Left ventricle myocardium inferior (tissue), 1 donor: ENCODE measurements around the gene RBMS3. TPM values are rescaled to one million over a fixed set of nuclear protein-coding genes. Genes with fewer than 3 reads are reported as not detected.
A peak's percentile ranks its signal among the peaks of the same experiment; 100 is the strongest.

Experiments
- DNase-seq: peaks from one replicate; pipeline ENCODE4 v3.0.0-alpha.2; 2020
- H3K27ac ChIP-seq: fragments of 200-600 bp; replicated peaks from 2 replicates; pipeline ENCODE4 v1.8.0; 2021
- H3K27me3 ChIP-seq: fragments of 200-600 bp; 2 replicates; pipeline ENCODE4 v1.8.0; 2021; ENCODE audit warnings: low read depth
- H3K36me3 ChIP-seq: fragments of 200-600 bp; 2 replicates; pipeline ENCODE4 v1.8.0; 2021
- H3K4me1 ChIP-seq: fragments of 200-600 bp; 2 replicates; pipeline ENCODE4 v1.8.0; 2021
- H3K4me3 ChIP-seq: fragments of 200-600 bp; 2 replicates; pipeline ENCODE4 v1.8.0; 2021; ENCODE audit warnings: mild to moderate bottlenecking, moderate library complexity
- H3K9me3 ChIP-seq: fragments of 200-600 bp; replicated peaks from 2 replicates; pipeline ENCODE4 v1.8.0; 2021
- CTCF ChIP-seq: fragments of 200-600 bp; IDR thresholded peaks from 2 replicates; pipeline ENCODE4 v1.8.0; 2021; ENCODE audit warnings: antibody characterized with exemption, mild to moderate bottlenecking, borderline replicate concordance
- intact Hi-C: fragments of 100-400 bp; cut with micrococcal nuclease; formaldehyde crosslinking; loops from one replicate; pipeline ENCODE4 v1.11.0; 2022
- total RNA-seq: library from RNA; stranded (reverse); fragmentation: NEBNext Ultra II Directional; extraction: Animal tissue kit (Norgen Biotek cat#: 25700); gene quantifications from one replicate; pipeline ENCODE4 v1.2.1, GENCODE V29; 2021
- donor health status: DM: no; HTN: yes; CAD: no; lungs with severe emphysema.

Gene RBMS3
- total RNA-seq, 1 donor from 2014 or later: 25.3 TPM

- H3K27ac ChIP-seq: peak overlapping the region; percentile 85
- intact Hi-C loops: loop anchor here (10.0 kb wide), 1 partner anchor 170 kb away; no protein-coding TSS in a partner anchor
Observed at GRCh38 chr3:29695201-29695600, 414.3 kb downstream of the RBMS3 start.

GRCh38 chr3:29695643-29696198 lies 414.9 kb downstream of the RBMS3 start:
- intact Hi-C loops: loop anchor here (10.0 kb wide), 1 partner anchor 171 kb away; no protein-coding TSS in a partner anchor
- TF ChIP-seq CTCF: no peak
- Histone ChIP-seq H3K27ac (peak overlapping the region; percentile 85), H3K9me3 (no peaks in the 10 kb centered on the region), H3K36me3 (peaks cover 3% of the 10 kb centered on the region), H3K27me3 (no peaks in the 10 kb centered on the region), H3K4me1 (peaks cover 51% of the 10 kb centered on the region), H3K4me3 (no peak overlapping the region)
- DNase-seq: no peak

More at GRCh38 chr3:29695201-29695600, 414.3 kb downstream of the RBMS3 start:
- Histone ChIP-seq H3K36me3 (peaks cover 3% of the 10 kb centered on the region), H3K4me3 (no peak overlapping the region), H3K4me1 (peaks cover 56% of the 10 kb centered on the region), H3K9me3 (no peaks in the 10 kb centered on the region), H3K27me3 (no peaks in the 10 kb centered on the region)
- TF ChIP-seq CTCF: no peak
- no peak for DNase-seq

- Histone ChIP-seq H3K4me3 (no peak overlapping the region), H3K9me3 (no peaks in the 10 kb centered on the region), H3K4me1 (peaks cover 50% of the 10 kb centered on the region), H3K27ac (peak overlapping the region; percentile 85), H3K27me3 (no peaks in the 10 kb centered on the region), H3K36me3 (peaks cover 3% of the 10 kb centered on the region)
- no peak for DNase-seq
- no peak for TF ChIP-seq CTCF
- intact Hi-C loops: loop anchor here (10.0 kb wide), 1 partner anchor 172 kb away; no protein-coding TSS in a partner anchor
Observed at GRCh38 chr3:29696311-29696710, 415.4 kb downstream of the RBMS3 start.

GRCh38 chr3:29697989-29698388 lies 417.1 kb downstream of the RBMS3 start:
- no peaks in the 10 kb centered on the region for H3K27me3 ChIP-seq
- no peak overlapping the region for H3K27ac ChIP-seq
- DNase-seq: no peak
- intact Hi-C loops: loop anchor here (10.0 kb wide), 1 partner anchor 173 kb away; no protein-coding TSS in a partner anchor
- H3K4me3 ChIP-seq: no peak overlapping the region
- TF ChIP-seq CTCF: no peak
- peaks cover 15% of the 10 kb centered on the region for H3K36me3 ChIP-seq
- H3K4me1 ChIP-seq: peaks cover 50% of the 10 kb centered on the region
- H3K9me3 ChIP-seq: peaks cover 4% of the 10 kb centered on the region

- Histone ChIP-seq H3K4me1 (peaks cover 32% of the 10 kb centered on the region), H3K27ac (no peak overlapping the region), H3K9me3 (peaks cover 11% of the 10 kb centered on the region), H3K36me3 (peaks cover 19% of the 10 kb centered on the region), H3K27me3 (no peaks in the 10 kb centered on the region), H3K4me3 (no peak overlapping the region)
- TF ChIP-seq CTCF: no peak
- intact Hi-C loops: no loop called here
- DNase-seq: no peak
Observed at GRCh38 chr3:29700256-29700655, 419.4 kb downstream of the RBMS3 start.
